VCaP (cell line): ENCODE data around the gene TCF25.

ENCODE experiments used
- H3K27ac ChIP-seq: fragments of 450-650 bp; 2 replicates; pipeline ENCODE4 v1.5.1; 2017
- TF ChIP-seq, protein P1 (sequence below): fragments of 450-650 bp; conservative IDR thresholded peaks from 2 replicates; pipeline ENCODE4 v1.5.1; 2017; ENCODE audit warnings: mild to moderate bottlenecking, moderate library complexity

The TCF25 gene

DNA sequence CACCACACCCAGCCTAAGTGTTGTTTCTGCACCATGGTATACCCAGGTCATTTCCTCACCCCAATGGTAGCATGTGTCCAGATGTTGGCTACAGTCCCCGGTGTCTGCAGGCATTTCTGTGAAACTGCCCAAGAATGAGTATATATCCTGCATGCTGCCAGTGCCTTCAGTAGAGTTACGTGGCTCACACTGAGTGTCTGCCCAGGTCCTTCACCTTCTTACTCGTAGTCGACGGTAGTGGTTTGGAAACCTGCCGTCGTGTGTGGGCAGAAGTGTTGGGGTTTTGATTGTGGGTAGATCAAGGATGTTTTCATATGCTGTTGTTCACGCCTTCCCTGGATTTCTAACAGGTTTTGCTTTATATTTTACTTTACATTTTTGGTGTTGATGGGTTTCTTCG, 16.8 kb downstream of the TCF25 start:
- no peak overlapping the region for H3K27ac ChIP-seq
- TF ChIP-seq, protein P1, sequence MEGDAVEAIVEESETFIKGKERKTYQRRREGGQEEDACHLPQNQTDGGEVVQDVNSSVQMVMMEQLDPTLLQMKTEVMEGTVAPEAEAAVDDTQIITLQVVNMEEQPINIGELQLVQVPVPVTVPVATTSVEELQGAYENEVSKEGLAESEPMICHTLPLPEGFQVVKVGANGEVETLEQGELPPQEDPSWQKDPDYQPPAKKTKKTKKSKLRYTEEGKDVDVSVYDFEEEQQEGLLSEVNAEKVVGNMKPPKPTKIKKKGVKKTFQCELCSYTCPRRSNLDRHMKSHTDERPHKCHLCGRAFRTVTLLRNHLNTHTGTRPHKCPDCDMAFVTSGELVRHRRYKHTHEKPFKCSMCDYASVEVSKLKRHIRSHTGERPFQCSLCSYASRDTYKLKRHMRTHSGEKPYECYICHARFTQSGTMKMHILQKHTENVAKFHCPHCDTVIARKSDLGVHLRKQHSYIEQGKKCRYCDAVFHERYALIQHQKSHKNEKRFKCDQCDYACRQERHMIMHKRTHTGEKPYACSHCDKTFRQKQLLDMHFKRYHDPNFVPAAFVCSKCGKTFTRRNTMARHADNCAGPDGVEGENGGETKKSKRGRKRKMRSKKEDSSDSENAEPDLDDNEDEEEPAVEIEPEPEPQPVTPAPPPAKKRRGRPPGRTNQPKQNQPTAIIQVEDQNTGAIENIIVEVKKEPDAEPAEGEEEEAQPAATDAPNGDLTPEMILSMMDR = no peak

DNA sequence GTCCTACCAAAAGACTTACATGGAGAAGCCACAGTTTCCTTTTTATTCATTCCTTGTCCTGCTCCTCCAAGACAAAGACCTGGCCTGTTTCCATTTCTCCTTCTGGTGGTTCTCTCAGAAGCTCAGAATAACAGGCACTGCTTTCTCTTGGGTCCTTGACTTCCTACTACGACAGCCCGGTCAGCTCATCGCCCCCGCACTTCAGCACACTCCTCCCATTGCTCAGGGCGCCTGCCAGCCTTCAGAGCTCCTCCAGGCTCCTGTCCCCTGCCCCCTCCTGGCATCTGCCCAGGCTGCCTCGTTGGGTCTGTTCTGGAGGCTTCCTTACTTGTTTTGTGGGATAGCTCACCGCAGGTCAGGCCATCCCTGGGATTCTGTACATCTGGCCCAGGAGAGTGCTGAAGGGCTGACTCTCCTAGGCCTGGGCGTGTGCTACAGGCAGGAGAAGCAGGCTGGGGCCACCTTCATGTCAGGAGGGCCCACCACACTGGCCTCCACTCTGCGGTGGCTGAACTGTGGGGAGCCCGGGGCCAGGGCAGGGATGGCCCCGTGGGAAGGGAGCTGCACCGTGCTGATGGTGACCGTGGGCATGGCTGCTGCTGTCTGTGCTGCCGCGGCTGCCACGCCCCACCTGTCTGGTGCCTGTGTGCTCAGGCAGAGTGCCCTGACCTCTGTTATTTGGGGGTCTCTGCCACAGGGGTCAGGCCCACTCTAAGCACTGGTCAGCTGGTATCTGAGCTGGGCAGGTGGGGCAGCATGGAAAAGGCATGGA, 17.7 kb downstream of the TCF25 start:
- TF ChIP-seq, protein P1 = no peak
- no peak overlapping the region for H3K27ac ChIP-seq

DNA sequence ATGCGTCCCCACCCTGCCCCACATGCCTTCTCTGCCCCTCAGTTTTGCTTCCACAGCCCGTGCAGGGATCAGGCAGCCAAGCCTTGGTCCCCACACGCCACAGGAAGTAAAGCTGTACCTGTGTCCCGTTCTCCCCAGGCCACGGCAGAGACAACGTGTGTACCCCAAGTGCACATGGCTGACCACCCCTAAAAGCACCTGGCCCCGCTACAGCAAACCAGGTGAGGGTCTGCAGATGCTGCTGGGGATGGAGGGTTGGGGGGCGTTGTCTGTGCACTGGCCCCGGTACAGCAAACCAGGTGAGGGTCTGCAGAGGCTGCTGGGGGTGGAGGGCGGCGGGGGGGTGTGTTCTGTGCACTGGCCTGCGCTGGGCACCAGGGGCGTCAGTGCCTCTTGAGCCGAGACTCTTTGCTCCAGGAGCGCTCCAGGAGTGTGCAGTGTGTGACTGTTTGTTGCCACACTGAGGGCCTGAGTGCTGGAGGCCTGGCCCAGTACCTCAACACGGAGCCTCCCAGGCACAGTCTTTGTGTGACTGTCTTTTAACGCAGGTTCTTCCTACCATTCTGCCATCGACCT, 18.8 kb downstream of the TCF25 start:
- no peak overlapping the region for H3K27ac ChIP-seq
- TF ChIP-seq, protein P1 = no peak

DNA sequence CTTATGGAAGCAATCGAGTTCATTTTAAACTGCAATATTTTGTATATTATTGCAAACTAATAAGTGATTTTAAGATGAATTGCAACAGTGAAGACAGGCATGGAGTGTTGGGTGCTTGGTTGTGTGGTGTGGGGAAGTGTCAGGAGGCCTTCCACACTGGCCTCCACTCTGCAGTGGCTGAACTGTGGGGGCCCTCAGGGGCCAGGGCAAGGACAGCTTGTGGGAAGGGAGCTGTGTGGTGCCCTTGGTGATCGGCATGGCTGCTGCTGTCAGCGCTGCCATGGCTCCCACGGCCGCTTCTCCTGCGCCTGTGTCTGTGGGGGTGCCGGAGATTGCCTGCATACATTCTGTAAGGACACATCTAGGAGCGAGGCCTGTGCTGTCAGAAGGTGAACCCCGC, 19.2 kb downstream of the TCF25 start:
- TF ChIP-seq, protein P1 = no peak

DNA sequence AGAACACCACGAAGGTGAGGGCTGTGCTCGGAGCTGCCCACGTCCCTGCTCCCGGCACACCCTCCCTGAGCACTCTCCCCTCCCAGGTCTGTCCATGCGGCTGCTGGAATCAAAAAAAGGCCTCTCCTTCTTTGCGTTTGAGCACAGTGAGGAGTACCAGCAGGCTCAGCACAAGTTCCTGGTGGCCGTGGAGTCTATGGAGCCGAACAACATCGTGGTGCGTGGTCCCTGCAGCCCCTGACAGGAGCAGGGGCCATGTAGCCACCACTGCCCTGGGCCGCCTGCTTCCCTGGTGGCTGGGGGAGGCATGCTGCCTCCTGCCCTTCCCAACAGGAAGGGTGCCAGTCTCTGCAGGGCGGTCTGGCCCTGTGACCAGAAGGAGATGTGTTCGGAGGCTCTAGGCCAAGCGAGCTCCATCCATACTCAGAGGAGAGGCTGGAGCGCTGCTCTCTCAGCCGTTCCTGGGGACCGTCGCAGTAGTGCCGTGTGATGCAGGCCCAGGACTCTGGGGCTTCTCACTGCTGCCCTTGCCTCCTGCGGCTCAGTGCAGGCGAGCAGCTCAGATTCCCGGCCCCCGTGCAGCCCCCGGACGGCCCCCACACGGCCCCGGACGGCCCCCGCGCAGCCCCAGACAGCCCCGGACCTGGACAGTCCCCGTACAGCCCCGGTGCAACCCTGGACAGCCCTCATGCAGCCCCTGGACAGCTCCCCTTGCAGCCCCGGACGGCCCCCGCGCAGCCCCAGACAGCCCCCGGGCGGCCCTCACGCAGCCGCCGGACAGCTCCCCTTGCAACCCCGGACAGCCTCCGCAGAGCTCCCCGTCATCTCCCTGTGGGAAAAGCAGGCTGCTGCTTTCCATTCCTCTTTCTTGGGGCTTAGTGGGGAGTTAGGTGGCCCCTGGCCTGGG, 20.5 kb downstream of the TCF25 start:
- TF ChIP-seq, protein P1 = no peak
- no peak overlapping the region for H3K27ac ChIP-seq

More for the DNA sequence above, 19.2 kb downstream of the TCF25 start:
- no peak overlapping the region for H3K27ac ChIP-seq

DNA sequence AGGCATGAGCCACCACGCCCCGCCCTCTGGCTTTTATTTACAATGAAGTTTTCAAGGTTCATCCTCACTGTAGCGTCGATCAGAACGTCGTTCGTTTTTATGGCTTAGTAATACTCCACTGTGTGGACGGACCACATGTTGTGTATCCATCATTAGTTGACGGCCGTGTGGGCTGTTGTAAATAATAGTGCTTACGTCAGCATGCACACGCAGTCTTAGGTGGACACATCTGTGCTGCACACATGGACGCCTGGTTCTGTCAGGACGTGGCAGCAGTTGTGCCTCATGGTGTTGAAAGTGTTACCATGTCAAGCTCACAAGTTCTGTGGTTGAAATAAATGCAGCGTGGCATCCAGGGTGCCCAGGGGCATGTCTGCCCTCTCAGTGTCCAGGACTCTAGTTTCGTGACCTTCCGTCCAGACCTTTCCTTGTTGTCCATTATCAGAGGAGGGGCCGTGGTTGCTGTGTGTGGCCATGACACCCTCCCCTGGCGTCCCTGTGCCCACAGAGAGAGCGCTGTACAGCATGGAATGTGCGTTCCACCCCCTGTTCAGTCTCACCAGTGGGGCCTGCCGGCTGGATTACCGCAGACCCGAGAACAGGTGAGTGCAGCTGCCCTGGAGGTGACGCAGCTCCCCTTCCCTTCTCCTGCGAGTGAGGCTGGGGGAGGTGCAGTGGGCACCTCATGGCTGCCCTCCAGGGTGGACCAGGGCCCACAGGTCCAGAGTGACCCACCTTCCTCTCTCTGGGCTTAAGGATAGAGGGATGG, 22.3 kb downstream of the TCF25 start:
- TF ChIP-seq, protein P1 = no peak
- no peak overlapping the region for H3K27ac ChIP-seq
